GM19193 (cell line): ENCODE measurements around the gene NOP14.

ENCODE experiments used
- POLR2A ChIP-seq: IDR thresholded peaks from 4 replicates; pipeline ENCODE4 v1.6.1; 2011; ENCODE audit not compliant: insufficient read depth, insufficient read length; ENCODE audit errors: extremely low read depth

Gene NOP14

GRCh38 chr4:2963175-2963965 is at the start of gene NOP14, which contains the start of gene GRK4:
Gene NOP14, minus strand, starts transcription at chr4:2963406. Its CDS starts 87 bp downstream, at chr4:2963319.
Gene GRK4, plus strand, starts transcription at chr4:2963571. Its CDS starts 500 bp downstream, at chr4:2964071.
- TF ChIP-seq POLR2A, result peak; percentile 88

GRCh38 chr4:3011456-3012220 is 48.4 kb upstream of the NOP14 start:
- no peak for TF ChIP-seq POLR2A

GRCh38 chr4:3010998-3011397 is 47.8 kb upstream of the NOP14 start:
- TF ChIP-seq POLR2A, result no peak

- TF ChIP-seq POLR2A, result no peak
Observed at GRCh38 chr4:3010577-3010976, 47.4 kb upstream of the NOP14 start.

GRCh38 chr4:3009422-3009821 is 46.2 kb upstream of the NOP14 start:
- TF ChIP-seq POLR2A, result no peak

GRCh38 chr4:3007724-3008123 is 44.5 kb upstream of the NOP14 start:
- no peak for TF ChIP-seq POLR2A

GRCh38 chr4:2996415-2996814 is 33.2 kb upstream of the NOP14 start:
- TF ChIP-seq POLR2A, result no peak

GRCh38 chr4:2995546-2996265 is 32.5 kb upstream of the NOP14 start:
- TF ChIP-seq POLR2A, result no peak

GRCh38 chr4:2994917-2995316 is 31.7 kb upstream of the NOP14 start:
- no peak for TF ChIP-seq POLR2A

GRCh38 chr4:2991243-2991642 is 28.0 kb upstream of the NOP14 start:
- TF ChIP-seq POLR2A, result no peak

- TF ChIP-seq POLR2A, result no peak
Observed at GRCh38 chr4:2982012-2982411, 18.8 kb upstream of the NOP14 start.

- TF ChIP-seq POLR2A, result no peak
Observed at GRCh38 chr4:2981256-2981819, 18.1 kb upstream of the NOP14 start.

GRCh38 chr4:2977211-2978088 is 14.2 kb upstream of the NOP14 start:
- TF ChIP-seq POLR2A, result no peak

- no peak for TF ChIP-seq POLR2A
Observed at GRCh38 chr4:2971275-2971674, 8.1 kb upstream of the NOP14 start.
